GM12878 (cell line): ENCODE data around the gene DDR2. TPM values are rescaled to one million over a fixed set of nuclear protein-coding genes. Genes with fewer than 3 reads are reported as not detected.

Experiments
- BCL11A ChIP-seq: IDR thresholded peaks from 2 replicates; pipeline ENCODE4 v1.6.1; 2011; ENCODE audit warnings: low read depth, low read length
- CUX1 ChIP-seq: IDR thresholded peaks from 2 replicates; pipeline ENCODE4 v1.6.1; 2012; ENCODE audit warnings: improper control_type of control experiment, low read depth, low read length; ENCODE audit not compliant: insufficient replicate concordance
- ZNF687 ChIP-seq: fragments of 450-650 bp; IDR thresholded peaks from 2 replicates; pipeline ENCODE4 v1.6.1; 2017; ENCODE audit warnings: mild to moderate bottlenecking, moderate library complexity
- polyA plus RNA-seq, 11 experiments: library from polyadenylated mRNA; depleted of rRNA in 4 of 11; unstranded in 6 of 11; stranded (reverse) in 5 of 11; fragments of >200 nt; fragmentation: Nextera tagmentation in 4 of 11; fragmentation: Illumina TruSeq in 1 of 11; extraction: Ambion mirVana in 4 of 11; extraction: Trizol in 1 of 11; gene quantifications; 1 replicate in 1 of 11; 2 replicates in 10 of 11; pipeline versions ENCODE4 v1.2.1 to v1.2.3, GENCODE V29; 2011 to 2016; ENCODE audit warnings: inconsistent platforms in 2 of 11, missing spikeins in 2 of 11, low read depth in 1 of 11
- total RNA-seq, 4 experiments: library from RNA; depleted of rRNA in 3 of 4; stranded (reverse); fragments of >200 nt in 3 of 4; fragmentation: Illumina TruSeq in 1 of 4; extraction: Trizol in 1 of 4; gene quantifications; 2 replicates each; pipeline versions ENCODE4 v1.2.1 to v1.2.3, GENCODE V29; 2013 to 2021
- TF ChIP-seq, protein P1 (sequence below): IDR thresholded peaks from 2 replicates; pipeline ENCODE4 v1.6.1; 2012; ENCODE audit warnings: mild to moderate bottlenecking, low read depth, low read length

Gene DDR2
- total and polyA plus RNA-seq, 10 of the 15 experiments (the other 5 are each of a cell fraction or from before 2014, with no cell fraction given), result 1.9 to 8.8 (median 5.5) TPM

- TF ChIP-seq CUX1 (no peak), BCL11A (no peak), ZNF687 (no peak)
- TF ChIP-seq, protein P1, sequence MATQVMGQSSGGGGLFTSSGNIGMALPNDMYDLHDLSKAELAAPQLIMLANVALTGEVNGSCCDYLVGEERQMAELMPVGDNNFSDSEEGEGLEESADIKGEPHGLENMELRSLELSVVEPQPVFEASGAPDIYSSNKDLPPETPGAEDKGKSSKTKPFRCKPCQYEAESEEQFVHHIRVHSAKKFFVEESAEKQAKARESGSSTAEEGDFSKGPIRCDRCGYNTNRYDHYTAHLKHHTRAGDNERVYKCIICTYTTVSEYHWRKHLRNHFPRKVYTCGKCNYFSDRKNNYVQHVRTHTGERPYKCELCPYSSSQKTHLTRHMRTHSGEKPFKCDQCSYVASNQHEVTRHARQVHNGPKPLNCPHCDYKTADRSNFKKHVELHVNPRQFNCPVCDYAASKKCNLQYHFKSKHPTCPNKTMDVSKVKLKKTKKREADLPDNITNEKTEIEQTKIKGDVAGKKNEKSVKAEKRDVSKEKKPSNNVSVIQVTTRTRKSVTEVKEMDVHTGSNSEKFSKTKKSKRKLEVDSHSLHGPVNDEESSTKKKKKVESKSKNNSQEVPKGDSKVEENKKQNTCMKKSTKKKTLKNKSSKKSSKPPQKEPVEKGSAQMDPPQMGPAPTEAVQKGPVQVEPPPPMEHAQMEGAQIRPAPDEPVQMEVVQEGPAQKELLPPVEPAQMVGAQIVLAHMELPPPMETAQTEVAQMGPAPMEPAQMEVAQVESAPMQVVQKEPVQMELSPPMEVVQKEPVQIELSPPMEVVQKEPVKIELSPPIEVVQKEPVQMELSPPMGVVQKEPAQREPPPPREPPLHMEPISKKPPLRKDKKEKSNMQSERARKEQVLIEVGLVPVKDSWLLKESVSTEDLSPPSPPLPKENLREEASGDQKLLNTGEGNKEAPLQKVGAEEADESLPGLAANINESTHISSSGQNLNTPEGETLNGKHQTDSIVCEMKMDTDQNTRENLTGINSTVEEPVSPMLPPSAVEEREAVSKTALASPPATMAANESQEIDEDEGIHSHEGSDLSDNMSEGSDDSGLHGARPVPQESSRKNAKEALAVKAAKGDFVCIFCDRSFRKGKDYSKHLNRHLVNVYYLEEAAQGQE, result no peak
Measured at GRCh38 chr1:162740755-162741154, 108.5 kb downstream of the DDR2 start (continued).
